M059J (cell line): Measurements from ENCODE around the gene PIRT. TPM values are rescaled to one million over a fixed set of nuclear protein-coding genes. Genes with fewer than 3 reads are reported as not detected.

Experiments used
- DNase-seq: peaks from one replicate; pipeline ENCODE4 v3.0.0-alpha.2; 2012; ENCODE audit warnings: low read depth
- total RNA-seq: library from RNA; depleted of rRNA; stranded (reverse); fragments of >200 nt; shearing (Covaris generic); gene quantifications from 2 replicates; pipeline ENCODE4 v1.2.3, GENCODE V29; 2014

Gene PIRT
- total RNA-seq, 1 experiment from 2014 or later = not detected

- no peak for DNase-seq
These were observed 16.1 kb downstream of the PIRT start for GRCh38 chr17:10821770-10822169.

- no peak for DNase-seq
These were observed 16.8 kb downstream of the PIRT start for GRCh38 chr17:10821054-10821453.

DNA sequence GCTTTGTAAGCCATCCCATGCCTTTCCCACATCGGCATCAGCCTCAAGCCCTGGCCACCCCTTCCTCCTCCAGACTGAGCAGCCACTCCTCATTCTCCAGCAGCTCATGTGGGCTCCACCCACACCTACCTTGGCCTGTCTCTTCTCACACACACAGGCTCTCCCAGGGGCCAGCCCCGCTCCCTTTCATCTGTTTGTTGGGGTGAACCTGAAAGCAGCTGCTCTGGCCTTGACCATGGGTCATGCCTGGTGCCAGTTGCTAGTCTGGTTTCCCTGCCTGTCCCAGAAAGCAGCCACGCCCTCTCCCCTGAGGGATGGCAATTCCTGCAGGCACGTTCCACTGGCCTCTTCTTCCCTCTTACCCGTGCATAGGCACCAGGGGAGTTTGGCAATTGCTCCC lies 22.6 kb downstream of the PIRT start:
- DNase-seq = no peak

- no peak for DNase-seq
These were observed 23.8 kb downstream of the PIRT start for GRCh38 chr17:10814075-10814474.

- DNase-seq = no peak
These were observed 25.2 kb downstream of the PIRT start for GRCh38 chr17:10812674-10813073.

DNA sequence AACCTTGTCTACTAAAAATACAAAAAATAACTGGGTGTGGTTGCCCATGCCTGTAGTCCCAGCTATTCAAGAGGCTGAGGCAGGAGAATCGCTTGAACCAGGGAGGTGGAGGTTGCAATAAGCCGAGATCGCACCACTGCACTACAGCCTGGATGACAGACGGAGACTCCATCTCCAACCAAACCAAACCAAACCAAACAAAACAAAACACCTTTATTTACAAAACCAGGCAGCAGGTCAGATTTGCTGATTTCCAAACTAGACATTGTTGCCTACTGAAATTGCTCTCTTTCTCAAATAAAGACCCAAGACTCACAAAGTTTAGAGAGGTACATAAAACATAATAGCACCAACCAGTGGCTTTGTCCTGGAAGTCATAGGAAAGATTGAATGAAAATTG lies 28.3 kb downstream of the PIRT start:
- no peak for DNase-seq

DNA sequence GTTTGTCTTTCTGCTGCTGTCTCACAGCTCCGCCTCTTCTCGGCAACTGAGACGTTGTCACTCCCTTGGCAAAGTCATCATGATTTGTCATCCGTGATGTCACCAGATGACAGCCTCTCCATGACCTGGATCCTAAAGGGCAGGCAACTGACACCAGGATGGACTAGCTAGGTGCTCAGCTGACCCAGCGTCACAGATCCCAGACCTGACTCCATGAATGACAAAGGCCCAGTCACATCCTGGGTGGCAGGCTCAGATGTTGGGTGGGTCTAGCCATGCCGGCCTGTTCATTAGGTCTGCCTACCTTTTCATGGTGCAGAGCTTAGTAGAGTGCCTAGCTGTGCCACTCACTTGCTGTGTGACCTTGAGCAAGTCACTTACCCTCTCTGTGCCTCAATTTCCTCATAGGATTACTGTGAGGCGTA lies 30.2 kb downstream of the PIRT start:
- DNase-seq = no peak

DNA sequence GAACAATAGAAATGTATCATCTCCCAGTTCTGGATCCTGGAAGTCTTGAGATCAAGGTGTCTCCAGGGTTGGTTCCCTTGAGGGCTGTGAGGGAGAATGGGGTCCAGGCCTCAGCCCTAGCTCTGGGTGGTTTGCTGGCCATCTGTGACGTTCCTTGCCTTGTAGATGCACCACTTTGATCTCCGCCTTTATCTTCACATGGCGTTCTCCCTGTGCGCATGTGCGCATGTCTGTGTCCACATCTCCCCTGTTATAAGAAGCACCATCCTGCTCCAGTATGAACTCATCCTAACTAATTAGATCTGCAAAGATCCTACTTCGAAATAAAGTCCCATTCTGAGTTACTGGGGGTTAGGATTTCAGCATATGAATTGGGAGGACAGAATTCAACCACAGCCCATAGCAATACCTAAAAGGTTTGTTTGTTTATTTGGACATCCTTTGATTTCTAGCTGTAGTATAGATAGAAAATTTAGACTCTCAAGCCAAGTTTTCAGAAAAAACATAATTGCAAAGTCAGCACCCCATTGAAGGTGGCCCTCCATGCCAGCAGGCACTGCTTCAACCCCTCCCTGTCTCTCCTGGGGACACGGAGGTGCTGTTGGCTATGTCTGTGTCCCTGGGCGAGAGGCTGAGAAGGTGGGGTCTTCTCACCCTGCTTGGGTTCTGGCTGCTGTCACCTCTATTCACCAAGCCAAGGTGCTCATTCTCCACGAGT lies 31.2 kb downstream of the PIRT start:
- no peak for DNase-seq

DNA sequence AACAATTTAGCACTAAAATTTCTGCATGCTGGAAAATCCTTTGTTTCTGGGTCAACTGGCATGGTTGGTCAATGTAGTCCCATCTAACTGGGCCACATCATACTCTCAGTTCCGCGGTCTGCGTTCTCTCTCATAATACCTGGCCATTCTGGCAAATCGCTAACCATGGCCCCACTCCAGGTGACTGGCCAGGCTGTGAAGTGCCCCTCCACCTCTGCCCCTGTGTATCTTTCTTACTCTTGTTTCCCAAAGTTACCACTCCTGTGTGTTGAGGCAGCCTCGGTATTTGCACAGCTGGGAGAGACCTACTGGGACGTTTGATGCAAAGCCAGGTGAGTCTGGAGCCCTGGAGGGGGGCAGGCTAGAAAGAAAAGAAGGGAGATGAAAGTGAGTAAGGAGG lies 32.0 kb downstream of the PIRT start:
- no peak for DNase-seq

DNA sequence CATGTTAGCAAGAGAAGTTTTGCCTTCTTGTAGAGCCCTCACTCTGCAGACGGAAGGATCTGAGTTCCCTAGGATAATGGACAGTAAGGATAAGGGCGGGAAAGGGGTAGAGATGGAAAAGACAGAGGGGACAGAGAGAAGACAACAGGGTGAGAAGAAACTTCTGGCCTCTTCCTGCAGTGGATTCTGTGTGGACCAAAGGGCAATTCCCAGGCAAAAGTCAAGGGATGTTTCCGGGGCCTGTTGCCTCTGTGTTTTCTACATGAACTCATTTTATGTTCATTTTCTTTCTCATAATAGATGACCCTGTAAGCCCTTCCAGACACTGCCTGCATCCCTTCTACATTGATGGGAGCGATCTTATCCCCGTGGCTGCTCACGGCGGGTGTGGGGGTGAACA lies 33.3 kb downstream of the PIRT start:
- no peak for DNase-seq

DNA sequence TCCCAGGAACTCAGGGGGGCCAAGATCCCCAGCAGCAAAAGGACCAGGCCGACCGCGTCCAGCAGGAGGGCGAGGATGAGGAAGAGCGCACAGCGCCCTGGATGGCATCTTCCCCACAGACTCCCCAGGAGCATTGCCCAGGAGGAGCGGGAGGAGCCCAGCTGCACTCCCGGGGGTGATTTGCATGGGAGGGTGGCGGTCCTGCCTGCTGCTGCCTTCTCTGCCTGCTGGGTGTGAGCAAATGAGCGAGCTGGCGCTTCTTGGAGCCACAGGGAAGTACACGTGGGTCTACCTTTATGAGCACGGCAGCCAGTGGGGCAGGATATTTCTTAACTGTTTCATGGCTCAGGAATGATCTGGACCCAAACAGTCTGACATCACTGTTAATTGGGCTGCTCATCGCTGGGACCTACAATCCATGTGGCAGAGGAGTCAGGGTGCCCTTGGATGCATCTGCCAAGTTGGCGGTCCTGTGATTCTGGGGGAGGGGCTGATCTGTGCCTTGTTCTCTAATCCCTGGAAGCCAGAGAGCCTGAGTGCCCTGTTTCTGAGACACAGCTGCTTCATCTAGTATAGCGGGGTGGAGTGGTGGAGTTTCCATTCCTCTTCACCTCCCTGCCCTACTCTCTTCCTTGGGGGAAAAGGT lies 33.9 kb downstream of the PIRT start, which contains the start of gene TMEM238L:
Gene TMEM238L, minus strand, starts transcription at position 270 of the 646 bp plus-strand sequence. Its CDS starts 136 bp downstream, at position 134.
- DNase-seq = no peak

- no peak for DNase-seq
These were observed 34.5 kb downstream of the PIRT start for GRCh38 chr17:10803350-10803749.

DNA sequence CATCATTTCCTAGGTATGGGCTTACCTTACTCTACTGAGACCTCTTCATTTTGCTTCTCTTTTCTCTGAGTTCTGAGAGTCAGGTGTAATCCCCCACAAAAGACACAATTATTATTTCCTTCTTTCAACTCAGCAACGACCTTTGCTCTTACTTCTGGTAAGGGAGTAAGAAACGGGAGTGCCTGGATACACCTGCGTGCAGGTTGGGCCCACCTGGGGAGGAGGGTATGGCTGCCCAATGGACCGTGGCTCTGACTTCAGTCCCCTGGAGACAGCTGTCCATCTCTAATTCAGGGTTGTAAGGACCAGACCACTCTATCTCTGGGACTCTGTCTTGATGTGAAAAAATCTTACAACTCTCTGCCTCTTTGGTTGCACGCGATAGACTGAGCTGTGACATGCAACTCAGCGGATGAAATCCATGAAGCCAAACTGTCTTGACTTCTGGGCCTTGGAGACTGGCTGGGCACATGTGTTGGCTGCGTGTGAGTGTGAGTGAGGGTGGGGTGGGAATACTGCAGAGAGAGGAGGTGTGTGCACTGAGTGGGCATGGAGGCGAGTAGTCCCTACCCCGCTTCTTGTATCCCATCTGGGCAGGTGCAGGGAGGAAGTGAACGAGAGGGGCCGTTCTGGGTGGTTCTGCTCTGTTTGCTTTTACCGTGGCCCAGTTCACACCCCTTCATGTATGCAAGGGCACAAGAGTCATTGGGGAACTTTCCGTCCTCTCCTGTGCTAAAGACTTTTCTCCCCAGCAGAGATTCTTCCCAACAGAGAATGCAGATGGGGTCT lies 35.2 kb downstream of the PIRT start:
- no peak for DNase-seq

DNA sequence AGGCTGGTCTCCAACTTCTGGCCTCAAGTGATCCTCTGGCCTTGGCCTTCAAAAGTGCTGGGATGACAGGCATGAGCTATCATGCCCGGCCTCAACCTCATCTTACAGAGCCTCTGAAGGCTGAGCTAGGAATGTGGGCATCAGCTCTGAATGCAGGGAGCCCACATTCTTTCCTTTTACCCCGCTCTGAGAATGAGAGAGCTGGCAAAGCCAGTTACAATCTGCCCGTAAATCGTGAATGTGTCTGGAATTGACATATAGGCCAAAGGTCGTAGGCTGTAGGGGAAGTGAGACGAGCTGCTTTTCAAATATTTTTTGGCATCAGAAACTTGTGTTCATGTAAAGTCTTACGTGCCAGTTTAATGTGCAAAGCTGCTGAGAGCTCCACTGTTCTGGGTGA lies 38.5 kb downstream of the PIRT start:
- no peak for DNase-seq

GRCh38 chr17:10798910-10799309 lies 39.0 kb downstream of the PIRT start:
- DNase-seq = no peak

- DNase-seq = no peak
These were observed 39.5 kb downstream of the PIRT start for GRCh38 chr17:10798332-10798749.

DNA sequence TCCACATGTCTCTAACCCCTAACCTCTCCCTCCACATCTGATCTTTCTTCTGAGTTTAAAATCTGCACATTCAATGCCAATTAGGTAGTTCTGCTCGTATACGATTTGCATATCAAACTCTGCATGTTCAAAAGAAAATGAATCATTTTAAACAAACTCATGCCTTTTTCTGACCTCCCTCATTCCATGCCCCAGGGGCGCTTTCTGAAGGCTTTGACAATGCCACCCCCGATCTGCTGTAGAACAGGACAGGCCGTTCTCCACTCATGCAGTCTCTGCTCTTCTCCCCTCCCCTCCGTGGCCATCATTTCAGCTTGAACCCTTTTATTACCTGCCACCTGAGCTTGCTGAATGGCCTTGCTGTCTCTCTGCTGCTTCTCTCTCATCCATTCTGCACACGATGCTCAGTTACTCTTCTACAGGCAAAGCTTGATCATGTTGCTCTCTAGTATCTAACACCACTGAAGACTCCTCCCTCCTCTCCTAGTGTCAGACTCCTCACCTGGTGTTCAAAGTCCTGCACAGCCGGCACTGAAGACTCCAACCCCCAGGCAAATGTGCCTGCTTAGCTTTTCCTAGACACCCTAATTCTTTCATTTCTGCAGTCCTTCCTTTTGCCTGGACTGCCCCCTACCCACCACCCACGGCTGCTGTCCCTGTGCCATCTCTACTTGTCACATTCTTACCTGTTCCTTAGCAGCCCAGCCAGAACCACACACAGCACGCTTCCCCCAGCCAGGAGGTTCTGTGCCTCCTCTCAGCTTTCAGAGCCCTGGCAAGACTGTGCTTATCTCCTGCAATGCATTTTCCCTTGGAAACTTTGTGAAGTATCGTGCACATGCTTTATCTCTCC lies 40.2 kb downstream of the PIRT start:
- DNase-seq = no peak

- no peak for DNase-seq
These were observed 44.1 kb downstream of the PIRT start for GRCh38 chr17:10793816-10794215.

- no peak for DNase-seq
These were observed 44.6 kb downstream of the PIRT start for GRCh38 chr17:10793256-10793655.

GRCh38 chr17:10792151-10792550 lies 45.7 kb downstream of the PIRT start:
- DNase-seq = peak; percentile 11

DNA sequence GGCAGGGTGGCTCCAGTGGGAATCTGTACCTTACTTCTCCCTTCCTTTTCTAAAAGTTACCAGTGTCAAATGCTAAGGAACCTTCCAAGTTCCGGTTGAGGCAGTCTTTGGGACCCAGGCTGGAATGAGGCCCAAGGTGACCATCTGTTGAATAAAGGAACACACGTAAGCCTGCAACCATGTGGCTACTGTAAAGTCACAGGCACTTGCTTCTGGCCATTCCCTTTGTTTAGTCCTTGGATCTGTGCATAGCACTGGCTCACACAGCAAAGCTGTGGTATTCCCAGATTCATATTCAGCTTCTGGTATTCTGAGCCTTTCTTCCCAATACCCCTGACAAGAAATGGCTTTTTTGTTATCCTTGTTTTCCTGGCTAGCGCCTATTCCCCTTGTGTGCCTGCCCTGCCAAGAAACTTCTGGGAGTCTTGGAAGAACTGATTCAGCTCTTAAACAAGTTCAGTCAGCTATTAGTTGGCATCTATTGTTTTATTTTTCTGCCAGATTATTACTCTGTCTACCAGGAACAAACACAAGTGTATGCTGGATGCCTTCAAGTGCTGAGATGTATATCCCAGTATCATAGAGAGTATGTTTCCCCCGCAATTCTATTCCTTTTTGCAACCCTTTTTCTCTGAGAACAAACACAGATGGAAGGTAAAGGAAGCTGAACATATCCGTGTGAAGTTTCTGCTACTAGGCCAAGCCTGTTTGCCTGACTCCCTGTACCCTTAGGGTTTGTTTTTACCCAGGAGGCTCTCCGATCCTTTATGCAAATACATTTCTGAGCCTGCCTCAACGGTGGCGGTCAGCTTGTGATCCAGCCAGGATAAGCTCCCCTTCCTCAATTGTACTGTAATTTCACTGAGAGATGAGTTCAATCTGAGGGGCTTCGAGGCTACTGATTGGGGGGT lies 47.1 kb downstream of the PIRT start:
- peak; percentile 13 for DNase-seq
